ENCODE data around the gene RAB18.

DNA sequence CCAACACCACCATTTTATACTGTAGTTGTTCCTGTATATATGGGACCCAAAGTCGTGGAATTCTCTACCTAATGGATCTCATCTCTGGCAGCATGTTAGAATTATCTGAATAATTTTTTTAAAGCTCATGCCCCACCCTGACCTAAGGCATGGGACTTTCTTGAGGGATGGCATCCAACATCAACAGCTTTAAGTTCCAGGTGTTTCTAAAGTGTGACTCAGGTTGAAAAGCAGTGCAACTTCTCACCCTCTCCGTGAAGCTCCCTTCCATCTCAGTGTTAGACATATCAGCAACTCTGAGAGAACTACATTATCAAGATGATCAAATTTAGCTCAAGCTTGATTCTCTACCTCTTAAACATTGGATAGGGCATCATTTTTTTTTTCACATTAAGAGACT, 18.1 kb upstream of the RAB18 start:
- TF ChIP-seq CHD4 (IDR thresholded peaks at IDR 0.05; ENCODE audit: insufficient read depth, insufficient replicate concordance, low read depth, low read length, poor library complexity, severe bottlenecking) (no peak), USF2 (CRISPR knock-in tag; IDR thresholded peaks at IDR 0.05) (no peak)

Measured in K562 (cell line).